ENCODE measurements around the gene LTK. TPM values are rescaled to one million over a fixed set of nuclear protein-coding genes. Genes with fewer than 3 reads are reported as not detected.
A peak's percentile ranks its signal among the peaks of the same experiment; 100 is the strongest.

Gene LTK
- total and polyA plus RNA-seq, 2 donors (not counting 1 experiment from before 2014, with no cell fraction given) = 4.4 to 9.7 TPM

DNA sequence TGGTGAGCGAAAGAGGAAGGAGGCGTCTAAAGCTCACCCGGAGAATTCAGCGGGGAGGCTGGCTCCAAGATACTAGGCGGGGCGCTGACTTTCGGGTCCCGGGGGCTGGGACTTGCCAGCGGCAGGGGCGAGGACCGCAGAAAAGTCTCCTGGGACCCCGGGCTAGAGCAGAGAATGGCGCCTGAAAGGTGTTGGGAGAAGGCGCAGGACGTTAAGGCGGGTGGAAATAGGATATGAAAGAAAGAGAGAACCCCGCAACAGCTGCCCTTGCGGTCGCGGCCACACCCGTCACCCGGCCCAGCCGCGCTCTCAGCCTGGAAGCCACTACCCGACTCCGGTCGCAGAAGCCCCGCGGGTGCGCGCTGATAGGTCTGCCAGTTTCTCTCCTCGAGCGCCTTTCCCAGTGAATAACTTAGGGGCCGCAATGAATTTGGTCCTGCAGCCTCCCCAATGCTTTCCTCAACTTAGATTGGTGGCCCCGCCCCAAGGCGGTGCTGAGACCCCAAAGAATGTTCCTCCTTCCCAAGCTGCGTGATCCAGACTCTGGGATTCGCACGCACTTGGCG lies 604 bp downstream of the LTK start:
- Histone ChIP-seq H3K27me3 (replicated peaks in 1 of 4; ENCODE audit: control extremely low read depth in 1 of 4, control insufficient read depth in 3 of 4, insufficient read depth in 4 of 4, low read length in 3 of 4) (peaks cover 0 to 27% (median 11%) of the 10 kb centered on the region in 4 experiments), H3K9me3 (ENCODE audit: control extremely low read depth in 1 of 3, control insufficient read depth in 2 of 3, insufficient read depth in 1 of 3, low read length in 2 of 3) (peaks cover 0 to 11% (median 0%) of the 10 kb centered on the region in 3 donors), H3K4me2 (replicated peaks; ENCODE audit: low read depth, low read length, poor library complexity, severe bottlenecking) (peak overlapping the region; percentile 99), H3K36me3 (replicated peaks in 1 of 2; ENCODE audit: control extremely low read depth in 1 of 2, control insufficient read depth in 1 of 2, extremely low read depth in 1 of 2, insufficient read depth in 2 of 2, low read length in 1 of 2) (peaks cover 0 to 3% of the 10 kb centered on the region in 2 experiments), H4K20me1 (ENCODE audit: control insufficient read depth, insufficient read depth, low read length, poor library complexity, severe bottlenecking) (peaks cover 4% of the 10 kb centered on the region), H3K9ac (ENCODE audit: low read length) (peak overlapping the region; percentile 74), H3K27ac (ENCODE audit: low read length in 2 of 2) (no peak overlapping the region), H2AFZ (ENCODE audit: insufficient read depth, low read depth, low read length, poor library complexity, severe bottlenecking) (peak overlapping the region; percentile 76), H3K79me2 (ENCODE audit: control insufficient read depth, insufficient read depth, low read length) (no peaks in the 10 kb centered on the region), H3K4me1 (ENCODE audit: control insufficient read depth in 2 of 2, insufficient read depth in 2 of 2, low read length in 2 of 2) (peaks cover 30% of the 10 kb centered on the region in 2 donors), H3K4me3 (ENCODE audit: control extremely low read depth in 1 of 5, extremely low read depth in 1 of 5, insufficient read depth in 1 of 5, low read depth in 2 of 5, low read length in 4 of 5) (peak overlapping the region; percentile 34 to 76 (median 51))
- ChIA-PET POLR2A (interaction anchor here (1.2 kb wide), 1 partner anchor 13 kb away, joined by 3 read pairs; no protein-coding TSS in a partner anchor), CTCF (interaction anchor here (0.6 to 2.3 kb wide), 4 partner anchors 11 to 541 kb away, joined by 3 to 8 read pairs (median 4); no protein-coding TSS in a partner anchor)
- ATAC-seq (ENCODE audit: low read depth) (peak; percentile 73), DNase-seq (peak; percentile 76)
- WGBS (ENCODE audit: insufficient coverage) = under 1% methylated on average over 40 of the region's 40 CpGs
- TF ChIP-seq, protein P1, sequence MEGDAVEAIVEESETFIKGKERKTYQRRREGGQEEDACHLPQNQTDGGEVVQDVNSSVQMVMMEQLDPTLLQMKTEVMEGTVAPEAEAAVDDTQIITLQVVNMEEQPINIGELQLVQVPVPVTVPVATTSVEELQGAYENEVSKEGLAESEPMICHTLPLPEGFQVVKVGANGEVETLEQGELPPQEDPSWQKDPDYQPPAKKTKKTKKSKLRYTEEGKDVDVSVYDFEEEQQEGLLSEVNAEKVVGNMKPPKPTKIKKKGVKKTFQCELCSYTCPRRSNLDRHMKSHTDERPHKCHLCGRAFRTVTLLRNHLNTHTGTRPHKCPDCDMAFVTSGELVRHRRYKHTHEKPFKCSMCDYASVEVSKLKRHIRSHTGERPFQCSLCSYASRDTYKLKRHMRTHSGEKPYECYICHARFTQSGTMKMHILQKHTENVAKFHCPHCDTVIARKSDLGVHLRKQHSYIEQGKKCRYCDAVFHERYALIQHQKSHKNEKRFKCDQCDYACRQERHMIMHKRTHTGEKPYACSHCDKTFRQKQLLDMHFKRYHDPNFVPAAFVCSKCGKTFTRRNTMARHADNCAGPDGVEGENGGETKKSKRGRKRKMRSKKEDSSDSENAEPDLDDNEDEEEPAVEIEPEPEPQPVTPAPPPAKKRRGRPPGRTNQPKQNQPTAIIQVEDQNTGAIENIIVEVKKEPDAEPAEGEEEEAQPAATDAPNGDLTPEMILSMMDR (IDR thresholded peaks at IDR 0.05) = no peak
- peak; percentile 76 for TF ChIP-seq EZH2 (IDR thresholded peaks at IDR 0.05; ENCODE audit: borderline replicate concordance, insufficient read depth, low read depth, low read length, poor library complexity, severe bottlenecking)
- intact Hi-C loops (cut with micrococcal nuclease) = loop anchor here (1.0 to 5.0 kb wide), 3 partner anchors 11 to 96 kb away; partner anchors contain the start of genes ITPKA and RTF1
- peak overlapping the region; percentile 88 for H3K4me3 Mint-ChIP-seq
- peak overlapping the region; percentile 71 for H3K27ac Mint-ChIP-seq
- peaks cover 6% of the 10 kb centered on the region for H3K27me3 Mint-ChIP-seq
- no peaks in the 10 kb centered on the region for H3K9me3 Mint-ChIP-seq (ENCODE audit: insufficient read depth)
- H3K4me1 Mint-ChIP-seq = peaks cover 27% of the 10 kb centered on the region

DNA sequence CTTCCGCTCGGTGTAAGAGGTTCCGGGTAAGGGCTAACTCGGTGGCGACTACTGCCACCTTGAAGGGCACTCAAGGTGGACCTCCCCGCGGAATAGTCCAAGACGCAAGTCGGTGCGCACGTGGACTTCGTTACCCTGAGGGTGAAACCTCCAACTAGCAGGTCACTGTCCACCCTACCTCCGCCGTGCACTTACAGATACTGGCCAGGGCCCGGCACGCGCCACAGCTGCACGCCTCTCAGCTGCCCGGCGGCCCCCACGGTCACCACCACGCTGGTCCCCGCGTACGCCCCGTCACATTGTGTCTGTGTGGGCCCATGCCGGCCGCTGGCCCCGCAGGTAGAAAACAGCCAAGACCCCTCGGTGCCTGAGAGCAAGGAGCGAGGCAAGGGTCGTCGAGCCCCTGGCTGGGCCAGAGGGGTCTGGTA lies 1.1 kb downstream of the LTK start:
- Histone ChIP-seq H2AFZ (ENCODE audit: insufficient read depth, low read depth, low read length, poor library complexity, severe bottlenecking) (peak overlapping the region; percentile 76), H3K27me3 (replicated peaks in 1 of 4; ENCODE audit: control extremely low read depth in 1 of 4, control insufficient read depth in 3 of 4, insufficient read depth in 4 of 4, low read length in 3 of 4) (peaks cover 0 to 27% (median 11%) of the 10 kb centered on the region in 4 experiments), H3K36me3 (replicated peaks in 1 of 2; ENCODE audit: control extremely low read depth in 1 of 2, control insufficient read depth in 1 of 2, extremely low read depth in 1 of 2, insufficient read depth in 2 of 2, low read length in 1 of 2) (no peaks in the 10 kb centered on the region), H3K4me3 (ENCODE audit: control extremely low read depth in 1 of 5, extremely low read depth in 1 of 5, insufficient read depth in 1 of 5, low read depth in 2 of 5, low read length in 4 of 5) (peak overlapping the region; percentile 34 to 76 (median 51)), H3K27ac (ENCODE audit: low read length in 2 of 2) (no peak overlapping the region), H3K9me3 (ENCODE audit: control extremely low read depth in 1 of 3, control insufficient read depth in 2 of 3, insufficient read depth in 1 of 3, low read length in 2 of 3) (peaks cover 0 to 11% (median 0%) of the 10 kb centered on the region in 3 donors), H3K9ac (ENCODE audit: low read length) (peak overlapping the region; percentile 74), H3K4me1 (ENCODE audit: control insufficient read depth in 2 of 2, insufficient read depth in 2 of 2, low read length in 2 of 2) (peaks cover 30% of the 10 kb centered on the region in 2 donors), H3K4me2 (replicated peaks; ENCODE audit: low read depth, low read length, poor library complexity, severe bottlenecking) (peak overlapping the region; percentile 99), H3K79me2 (ENCODE audit: control insufficient read depth, insufficient read depth, low read length) (no peaks in the 10 kb centered on the region), H4K20me1 (ENCODE audit: control insufficient read depth, insufficient read depth, low read length, poor library complexity, severe bottlenecking) (peaks cover 4% of the 10 kb centered on the region)
- Mint-ChIP-seq H3K4me3 (peak overlapping the region; percentile 88), H3K27me3 (peaks cover 6% of the 10 kb centered on the region), H3K9me3 (ENCODE audit: insufficient read depth) (no peaks in the 10 kb centered on the region), H3K4me1 (peaks cover 27% of the 10 kb centered on the region), H3K27ac (peak overlapping the region; percentile 15)
- 11% methylated on average over 33 of the region's 33 CpGs for WGBS (ENCODE audit: insufficient coverage)
- DNase-seq (peak; percentile 38), ATAC-seq (ENCODE audit: low read depth) (no peak)
- intact Hi-C loops (cut with micrococcal nuclease) = loop anchor here (2.0 to 5.0 kb wide), 2 partner anchors 20 to 95 kb away; partner anchors contain the start of genes ITPKA and RTF1
- no peak for TF ChIP-seq EZH2 (IDR thresholded peaks at IDR 0.05; ENCODE audit: borderline replicate concordance, insufficient read depth, low read depth, low read length, poor library complexity, severe bottlenecking)
- TF ChIP-seq, protein P1 (IDR thresholded peaks at IDR 0.05) = no peak
- CTCF ChIA-PET = interaction anchor here (0.6 to 2.3 kb wide), 3 partner anchors 47 to 541 kb away, joined by 3 to 8 read pairs (median 4); no protein-coding TSS in a partner anchor
- POLR2A ChIA-PET = interaction anchor here (1.2 kb wide), 1 partner anchor 13 kb away, joined by 3 read pairs; no protein-coding TSS in a partner anchor

Data from B cell (primary cell).